Epithelial cell of esophagus (primary cell): ENCODE measurements around the gene WDFY3.

Experiments
- DNase-seq: peaks from one replicate; pipeline ENCODE4 v3.0.0; 2010; ENCODE audit warnings: low read depth
- H3K4me3 ChIP-seq: 2 replicates; pipeline ENCODE4 v1.5.1; 2011; ENCODE audit warnings: mild to moderate bottlenecking, low read length, control low read depth
- CTCF ChIP-seq: IDR thresholded peaks from 2 replicates; pipeline ENCODE4 v1.5.1; 2011; ENCODE audit warnings: low read depth, mild to moderate bottlenecking, low read length, control low read depth, inconsistent platforms; ENCODE audit not compliant: insufficient read depth; ENCODE audit errors: missing control alignments

The WDFY3 gene

GRCh38 chr4:84952776-84953175 lies 13.7 kb downstream of the WDFY3 start:
- no peak for TF ChIP-seq CTCF
- no peak overlapping the region for H3K4me3 ChIP-seq
- DNase-seq = peak; percentile 60

DNA sequence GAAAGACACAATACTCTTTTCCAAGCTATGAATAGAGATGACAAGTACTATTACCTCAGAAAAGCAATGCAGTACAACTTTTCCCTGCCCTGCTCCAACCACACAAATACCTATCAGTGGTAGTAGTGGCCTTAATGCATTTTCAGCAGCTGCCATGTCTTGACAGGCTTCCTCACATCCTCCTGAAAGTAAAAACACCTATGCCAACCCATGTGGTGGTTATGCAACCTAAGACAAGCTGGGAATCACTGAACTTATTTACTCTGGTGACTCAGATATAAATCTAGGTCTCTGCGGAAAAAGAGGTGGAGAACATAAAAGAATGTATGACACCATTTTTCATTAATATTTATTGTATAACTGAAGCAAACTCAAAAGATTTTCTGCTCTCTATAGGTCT lies 14.5 kb downstream of the WDFY3 start:
- DNase-seq = peak; percentile 99
- no peak for TF ChIP-seq CTCF

GRCh38 chr4:84948056-84948455 lies 18.4 kb downstream of the WDFY3 start:
- no peak overlapping the region for H3K4me3 ChIP-seq
- no peak for DNase-seq
- TF ChIP-seq CTCF = no peak

More for the DNA sequence above, 14.5 kb downstream of the WDFY3 start:
- no peak overlapping the region for H3K4me3 ChIP-seq

- no peak for TF ChIP-seq CTCF
- peak; percentile 58 for DNase-seq
- no peak overlapping the region for H3K4me3 ChIP-seq
Measured at GRCh38 chr4:84944947-84945346, 21.5 kb downstream of the WDFY3 start.

GRCh38 chr4:84940960-84941359 lies 25.5 kb downstream of the WDFY3 start:
- H3K4me3 ChIP-seq = no peak overlapping the region
- no peak for DNase-seq
- no peak for TF ChIP-seq CTCF

DNA sequence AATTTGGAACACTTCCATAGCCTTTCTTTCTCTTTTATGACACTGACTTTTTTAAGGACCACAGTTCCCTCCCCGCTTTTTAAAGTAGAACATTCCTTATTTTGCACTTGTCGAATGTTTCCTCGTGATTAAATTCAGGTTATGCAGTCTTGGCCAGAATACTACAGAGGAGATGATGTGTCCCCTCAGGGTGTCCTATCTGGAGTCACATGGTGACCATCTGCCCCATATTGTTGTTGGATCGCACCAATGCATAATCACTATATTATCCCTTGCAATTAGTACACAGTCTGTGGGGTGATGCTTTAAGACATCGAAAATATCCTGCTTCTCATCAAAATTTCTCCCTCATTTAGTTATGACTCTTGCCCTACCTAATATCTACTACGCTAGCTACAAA lies 27.4 kb downstream of the WDFY3 start:
- no peak for DNase-seq
- H3K4me3 ChIP-seq = no peak overlapping the region
- no peak for TF ChIP-seq CTCF

DNA sequence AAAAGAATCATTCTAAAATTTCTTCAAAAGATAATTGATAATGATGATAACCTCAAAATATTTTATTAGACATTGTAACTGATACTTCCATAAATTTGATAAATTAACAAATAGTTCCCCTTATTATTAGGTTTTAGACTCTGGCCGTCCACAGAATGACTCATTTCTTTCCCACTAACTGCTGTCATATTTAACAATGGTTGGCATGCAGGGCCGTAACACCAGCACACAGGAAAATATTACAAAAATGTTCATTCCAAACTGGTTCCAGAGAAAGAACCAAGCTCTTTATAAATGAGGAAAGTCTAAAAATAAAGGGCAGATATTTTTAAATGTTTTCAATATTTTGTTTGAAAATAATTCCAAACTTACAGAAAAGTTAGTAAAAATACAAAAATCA lies 28.2 kb downstream of the WDFY3 start:
- no peak for TF ChIP-seq CTCF
- peak; percentile 53 for DNase-seq
- H3K4me3 ChIP-seq = no peak overlapping the region
